ENCODE data around the gene SLN. TPM values are rescaled to one million over a fixed set of nuclear protein-coding genes. Genes with fewer than 3 reads are reported as not detected.

The SLN gene
- total RNA-seq, 1 donor from 2014 or later = not detected

- H3K4me1 Mint-ChIP-seq (ENCODE audit: low read depth) = no peaks in the 10 kb centered on the region
- DNase-seq (ENCODE audit: low spot score, unreplicated experiment) = no peak
- TF ChIP-seq CTCF (IDR thresholded peaks at IDR 0.05; ENCODE audit: unreplicated experiment) = no peak
- no peak overlapping the region for H3K4me3 Mint-ChIP-seq (ENCODE audit: low read depth)
- H3K36me3 Mint-ChIP-seq (ENCODE audit: insufficient read depth) = no peaks in the 10 kb centered on the region
- H3K27me3 Mint-ChIP-seq = no peaks in the 10 kb centered on the region
- H3K27ac Mint-ChIP-seq = no peak overlapping the region
- H3K9me3 Mint-ChIP-seq (ENCODE audit: low read depth) = no peaks in the 10 kb centered on the region
Observed at GRCh38 chr11:107659310-107659709, 52.5 kb downstream of the SLN start.

Other genes starting within 250 kb of the SLN start
- gene ALKBH8, start 146.3 kb downstream of the SLN start, total RNA-seq = 6.9 and 8.1 TPM in 2 replicates
- gene ELMOD1, start 120.9 kb downstream of the SLN start, total RNA-seq = 0.53 and 0.55 TPM in 2 replicates
- 17.5 and 19.4 TPM in 2 replicates for gene SLC35F2, start 146.7 kb upstream of the SLN start, total RNA-seq
- 2.8 and 2.9 TPM in 2 replicates for gene RAB39A, start 216.4 kb upstream of the SLN start, total RNA-seq

Measured in progenitor cell of endocrine pancreas (in vitro differentiated cells).